HG02938 (cell line): ENCODE measurements around the gene TIMM44.
A peak's percentile ranks its signal among the peaks of the same experiment; 100 is the strongest.

ENCODE experiments used
- ATAC-seq: cut with Tn5 transposase; IDR thresholded peaks from one replicate; pipeline ENCODE4 v1.9.1; 2021; ENCODE audit warnings: mild to moderate bottlenecking, moderate library complexity; ENCODE audit not compliant: unreplicated experiment

Gene TIMM44

DNA sequence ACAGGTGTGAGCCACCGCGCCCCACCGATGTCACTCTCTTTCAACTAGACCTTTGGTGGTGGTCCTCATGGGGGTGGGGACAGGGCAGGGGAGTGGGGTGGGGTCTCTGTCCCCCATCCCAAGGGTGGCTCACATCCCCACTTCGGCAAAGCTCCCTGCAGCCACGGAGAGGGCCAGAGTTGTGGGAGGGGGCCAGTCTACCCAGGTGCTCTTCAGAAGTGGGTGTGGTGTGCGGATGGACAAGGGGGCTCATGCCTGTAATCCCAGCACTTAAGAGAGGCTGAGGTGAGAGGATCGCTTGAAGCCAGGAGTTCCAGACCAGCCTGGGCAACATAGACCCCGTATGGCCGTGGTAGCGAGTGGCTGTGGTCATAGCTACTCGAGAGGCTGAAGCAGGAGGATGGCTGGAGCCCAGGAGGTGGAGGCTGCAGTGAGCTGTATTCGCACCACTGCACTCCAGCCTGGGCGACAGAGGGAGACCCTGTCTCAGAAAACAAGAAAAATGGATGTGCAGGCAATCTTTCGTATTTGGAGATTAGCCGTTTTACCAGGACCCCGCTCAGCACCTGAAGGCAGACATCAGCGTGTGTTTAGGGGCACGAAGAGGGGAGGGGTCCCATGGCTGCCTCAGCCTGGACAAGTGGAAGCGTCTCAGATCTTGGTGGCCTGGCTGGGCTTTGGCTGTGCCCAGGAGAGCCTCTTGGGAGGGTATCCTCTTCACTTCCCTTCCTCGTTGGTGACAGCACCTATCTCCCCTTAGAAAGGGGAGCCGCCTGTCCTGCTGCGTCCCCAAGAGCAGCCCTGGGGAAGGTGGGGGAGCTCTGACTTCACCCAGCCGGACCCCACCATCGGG, 28.0 kb downstream of the TIMM44 start:
- ATAC-seq, result no peak

DNA sequence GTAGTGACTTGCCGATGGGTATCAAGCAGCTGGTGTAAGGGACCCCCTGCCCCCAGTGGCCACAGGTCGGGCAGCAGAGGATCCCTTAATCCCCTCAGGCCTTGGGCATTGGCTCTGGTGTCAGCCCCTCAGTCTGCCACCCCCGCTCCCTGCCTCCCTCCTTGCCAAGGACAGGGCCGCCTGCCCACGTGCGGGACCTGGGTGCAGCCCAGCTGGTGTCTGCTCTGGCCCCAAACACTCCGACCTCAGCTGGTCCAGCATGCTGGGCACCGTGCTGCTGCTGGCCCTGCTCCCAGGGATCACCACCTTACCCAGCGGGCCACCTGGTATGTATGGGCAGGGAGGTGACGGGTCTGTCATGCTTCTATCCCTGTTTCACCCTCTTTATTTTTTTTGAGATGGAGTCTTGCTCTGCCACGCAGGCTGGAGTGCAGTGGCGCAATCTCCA, 28.8 kb downstream of the TIMM44 start, which contains the start of gene TGFBR3L:
TSS of gene TGFBR3L (plus strand) at position 233 of the 448 bp plus-strand sequence.
- ATAC-seq, result no peak

DNA sequence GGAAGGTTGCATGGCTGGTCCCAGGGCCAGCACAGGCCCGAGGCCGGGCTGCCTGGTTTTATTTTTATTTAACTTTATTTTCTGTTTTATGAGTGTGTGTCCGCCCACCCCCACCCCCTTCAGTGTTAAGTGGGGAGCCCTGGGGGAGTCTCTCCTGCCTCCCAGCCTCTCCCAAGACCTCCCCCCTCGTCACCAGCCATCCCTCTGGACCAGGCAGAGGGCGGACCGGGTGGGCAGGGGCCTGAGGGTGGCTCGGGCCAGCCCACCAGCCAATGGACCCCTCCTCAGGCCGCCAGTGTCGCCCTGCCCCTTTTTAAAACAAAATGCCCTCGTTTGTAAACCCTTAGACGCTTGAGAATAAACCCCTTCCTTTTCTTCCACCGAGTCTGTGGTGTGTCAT, 29.4 kb downstream of the TIMM44 start:
- no peak for ATAC-seq

DNA sequence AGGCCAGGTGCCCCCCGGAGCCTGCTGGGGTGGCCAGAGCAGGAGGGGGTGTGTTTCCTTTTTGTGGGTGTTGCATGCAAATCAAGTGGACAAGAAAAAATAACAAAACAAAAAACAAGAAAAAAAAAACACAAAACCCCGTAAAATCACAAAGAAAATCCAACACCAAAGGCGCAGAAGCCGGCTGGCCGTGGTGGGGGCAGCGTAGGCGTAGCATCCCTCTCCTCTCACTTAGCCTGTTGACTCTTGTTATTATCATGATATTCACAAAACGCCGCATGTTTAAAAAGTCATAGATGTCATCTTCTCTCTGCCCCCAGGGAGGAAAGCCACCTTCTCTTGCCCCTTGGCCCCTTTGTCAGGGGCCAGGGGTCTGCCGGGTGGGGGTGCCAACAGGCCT, 29.8 kb downstream of the TIMM44 start:
- ATAC-seq, result no peak

DNA sequence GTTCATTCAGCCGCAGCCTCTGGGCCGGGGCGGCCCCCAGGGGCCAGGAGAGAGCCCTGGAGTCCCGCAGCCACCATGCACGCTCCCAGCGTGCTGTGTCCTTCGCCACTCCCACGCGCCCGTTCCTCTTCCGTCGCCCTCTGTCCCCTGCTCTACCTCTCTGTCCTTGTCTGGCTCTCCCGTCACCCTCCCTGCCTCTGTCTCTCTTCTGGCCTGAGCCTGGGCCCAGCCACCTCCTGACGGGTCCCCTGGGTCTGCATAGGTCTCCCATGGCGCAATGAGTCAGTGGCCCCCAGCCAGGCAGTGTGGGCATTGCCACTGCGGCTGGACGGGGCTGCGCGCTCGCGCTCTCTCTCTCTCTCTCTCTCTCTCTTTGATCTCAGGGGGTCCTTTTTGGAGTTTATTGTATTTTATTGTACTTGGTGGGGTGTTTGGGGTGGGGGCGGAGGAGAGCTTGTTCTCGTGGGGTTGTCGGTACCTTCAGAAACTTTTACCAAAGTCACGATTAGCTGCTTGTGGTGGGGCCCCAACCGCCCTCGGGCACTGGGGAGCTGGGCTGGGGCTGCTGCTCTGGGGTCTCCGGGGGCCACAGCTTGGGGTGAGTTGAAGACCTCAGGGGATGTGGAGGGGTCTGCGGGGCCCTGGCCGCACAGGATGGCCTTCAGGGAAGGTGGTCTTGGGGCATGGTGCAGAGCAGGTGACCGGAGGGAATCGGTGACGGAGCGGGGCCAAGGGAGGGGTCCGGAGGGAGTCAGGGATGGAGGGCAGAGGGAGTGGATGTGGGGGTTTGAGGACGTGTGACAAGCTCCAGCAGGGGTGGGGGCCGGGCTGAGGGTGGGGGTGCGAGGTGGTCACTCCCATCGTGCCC, 30.5 kb downstream of the TIMM44 start:
- ATAC-seq, result no peak

DNA sequence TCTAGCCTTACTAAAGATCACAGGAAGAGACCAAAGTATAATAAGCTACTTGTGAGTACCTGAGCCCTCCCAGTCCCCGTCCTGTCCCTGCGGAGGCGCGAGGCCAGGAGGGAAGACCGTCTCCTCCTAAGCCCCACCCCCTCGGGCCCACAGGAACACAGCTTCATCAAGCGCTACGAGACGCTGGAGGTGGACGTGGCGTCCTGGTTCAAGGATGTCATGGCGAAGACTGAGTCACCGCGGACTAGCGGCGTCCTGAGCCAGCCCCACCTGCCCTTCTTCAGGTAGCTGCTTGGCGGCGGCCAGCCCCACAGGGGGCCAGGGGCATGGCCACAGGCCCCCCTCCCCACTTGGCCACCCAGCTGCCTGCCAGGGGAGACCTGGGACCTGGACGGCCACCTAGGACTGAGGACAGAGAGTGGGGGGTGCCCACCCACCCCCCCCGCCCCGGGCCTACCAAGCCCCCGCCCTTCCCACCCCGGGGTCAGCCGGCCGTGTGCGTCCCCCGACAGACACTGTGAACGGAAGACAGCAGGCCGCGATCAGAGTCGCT, 31.2 kb downstream of the TIMM44 start:
- no peak for ATAC-seq

DNA sequence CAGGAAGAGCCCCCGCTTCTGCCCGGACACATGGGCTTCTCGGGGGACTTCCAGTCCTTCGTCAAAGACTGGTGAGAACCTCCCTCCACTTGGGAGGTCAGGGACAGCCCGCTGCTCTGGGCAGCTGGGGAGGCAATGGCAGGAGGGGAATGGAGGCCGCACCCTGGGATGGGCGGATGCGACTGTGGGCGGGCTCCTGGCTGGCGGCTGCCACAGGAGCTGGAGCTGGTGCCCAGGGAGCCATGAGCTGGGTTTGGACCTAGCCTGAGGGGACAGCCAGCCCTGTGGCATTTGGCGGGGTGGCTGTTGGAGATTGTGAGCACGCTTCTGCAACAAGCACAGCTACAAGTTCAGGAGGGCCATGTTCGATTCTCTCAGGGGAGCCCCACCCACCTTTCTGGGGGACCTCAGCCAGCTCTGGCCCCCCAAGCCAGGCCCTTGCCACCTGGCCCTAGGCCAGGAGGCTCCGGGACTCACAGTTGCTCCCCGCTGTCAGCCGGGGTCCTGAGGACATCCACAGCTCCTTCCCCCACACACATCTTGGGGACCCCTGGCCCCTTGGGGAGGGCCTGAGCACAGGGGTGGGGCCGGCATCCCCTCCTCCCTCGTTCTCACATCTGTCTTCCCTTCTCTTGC, 31.8 kb downstream of the TIMM44 start:
- ATAC-seq, result no peak

DNA sequence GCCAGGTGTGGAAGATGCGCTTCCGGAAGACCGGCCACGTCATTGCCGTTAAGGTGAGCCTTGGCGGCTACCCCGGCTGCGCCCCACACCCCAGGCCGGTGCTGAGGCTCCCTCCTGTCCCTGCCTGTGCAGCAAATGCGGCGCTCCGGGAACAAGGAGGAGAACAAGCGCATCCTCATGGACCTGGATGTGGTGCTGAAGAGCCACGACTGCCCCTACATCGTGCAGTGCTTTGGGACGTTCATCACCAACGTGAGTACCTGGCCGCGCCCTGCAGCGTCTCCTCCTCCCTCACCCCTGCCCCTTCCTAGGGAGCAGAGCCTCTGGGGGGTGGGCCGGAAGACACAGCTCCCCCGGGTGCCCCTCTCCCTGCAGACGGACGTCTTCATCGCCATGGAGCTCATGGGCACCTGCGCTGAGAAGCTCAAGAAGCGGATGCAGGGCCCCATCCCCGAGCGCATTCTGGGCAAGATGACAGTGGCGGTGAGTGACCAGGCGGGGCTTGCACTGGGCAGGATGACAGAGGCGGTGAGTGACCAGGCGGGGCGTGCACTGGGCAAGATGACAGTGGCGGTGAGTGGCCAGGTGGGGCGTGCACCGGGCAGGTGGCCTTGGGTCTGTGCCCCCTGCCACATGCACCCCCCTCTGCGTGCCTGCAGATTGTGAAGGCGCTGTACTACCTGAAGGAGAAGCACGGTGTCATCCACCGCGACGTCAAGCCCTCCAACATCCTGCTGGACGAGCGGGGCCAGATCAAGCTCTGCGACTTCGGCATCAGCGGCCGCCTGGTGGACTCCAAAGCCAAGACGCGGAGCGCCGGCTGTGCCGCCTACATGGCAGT, 32.9 kb downstream of the TIMM44 start:
- ATAC-seq, result no peak

DNA sequence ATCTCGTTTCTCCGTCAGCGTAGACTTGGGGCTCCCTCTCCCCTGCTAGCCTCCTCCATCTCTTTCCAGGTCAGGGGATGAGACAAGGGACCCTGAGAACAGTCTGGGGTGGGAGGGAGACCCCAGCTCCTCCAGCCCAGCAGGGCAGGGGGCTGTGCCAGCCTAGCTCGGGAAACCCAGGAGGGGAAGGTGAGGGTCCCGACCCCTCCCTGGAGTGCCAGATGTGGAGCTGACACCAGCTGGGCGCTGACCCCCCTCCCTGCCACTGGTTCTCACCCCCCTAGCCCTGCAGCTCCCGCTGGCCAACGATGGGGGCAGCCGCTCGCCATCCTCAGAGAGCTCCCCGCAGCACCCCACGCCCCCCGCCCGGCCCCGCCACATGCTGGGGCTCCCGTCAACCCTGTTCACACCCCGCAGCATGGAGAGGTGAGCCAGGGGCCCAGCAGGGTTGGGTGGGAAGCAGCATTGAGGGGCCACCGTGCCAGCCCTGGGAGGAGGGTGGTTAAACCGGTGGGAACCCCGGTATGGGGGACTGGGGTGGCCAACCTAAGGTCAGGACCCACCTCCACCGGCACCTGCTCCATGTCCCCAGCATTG, 33.9 kb downstream of the TIMM44 start:
- ATAC-seq, result no peak

DNA sequence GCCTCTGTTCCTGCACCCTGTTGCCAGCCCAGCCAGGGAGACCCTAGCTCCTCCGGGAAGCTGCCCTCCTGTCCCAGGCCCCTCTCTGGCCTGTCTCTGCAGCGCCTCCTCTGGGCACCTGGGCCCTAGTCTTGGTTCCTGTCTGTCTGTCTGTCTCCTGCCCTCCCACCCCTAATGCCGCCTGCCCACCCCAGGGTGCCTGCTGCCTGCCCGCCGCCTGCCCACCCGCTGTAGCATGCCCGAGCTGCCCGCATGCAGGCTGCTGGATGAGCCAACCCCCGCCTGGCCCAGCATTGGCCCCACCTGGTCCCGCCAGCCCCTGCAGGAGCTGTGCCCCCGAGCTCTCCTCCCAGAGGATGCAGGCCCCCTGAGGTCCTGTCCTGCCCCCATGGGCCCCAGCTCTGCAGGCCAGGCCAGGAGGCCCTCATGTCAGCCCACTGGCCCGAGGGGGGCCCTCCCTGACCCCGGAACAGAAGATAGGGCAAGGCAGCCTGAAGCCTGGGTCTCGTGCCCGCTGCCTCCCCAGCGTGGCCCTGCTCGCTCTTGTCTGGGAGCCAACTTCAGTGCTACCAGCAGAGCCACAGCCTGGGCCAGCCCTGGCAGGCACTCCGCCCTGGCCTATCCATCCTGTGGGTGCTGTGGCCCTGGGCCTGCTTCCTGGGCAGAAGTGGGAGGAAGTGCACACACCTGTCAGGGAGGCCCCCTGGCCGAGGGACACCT, 34.6 kb downstream of the TIMM44 start:
- no peak for ATAC-seq

DNA sequence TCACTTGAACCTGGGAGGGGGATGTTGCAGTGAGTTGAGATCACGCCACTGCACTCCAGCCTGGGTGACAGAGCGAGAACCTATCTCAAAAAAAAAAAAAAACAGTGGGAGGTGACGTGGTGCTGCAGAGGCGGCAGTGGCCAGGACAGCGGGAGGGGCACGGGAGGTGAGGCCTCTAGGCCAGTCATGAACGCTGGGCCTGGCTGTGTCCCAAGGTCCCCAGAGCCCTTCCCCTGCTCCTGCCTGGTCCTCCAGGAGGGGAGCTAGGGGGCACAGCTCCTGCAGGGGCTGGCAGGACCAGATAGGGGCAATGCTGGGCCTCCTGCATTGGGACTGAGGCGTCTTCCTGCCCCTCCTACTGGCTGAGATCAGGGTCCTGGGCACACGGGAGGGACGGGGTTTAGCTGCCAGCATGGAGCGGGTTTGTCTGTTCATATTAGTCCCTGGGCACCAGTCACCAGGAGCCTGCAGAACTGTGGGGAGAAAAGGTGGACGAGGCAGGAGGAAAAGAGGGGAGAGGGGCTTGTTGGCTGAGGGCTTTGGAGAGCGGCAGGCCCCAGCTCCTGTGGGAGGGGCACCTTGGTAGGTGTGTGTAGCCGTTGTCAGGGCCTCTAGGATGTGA, 35.3 kb downstream of the TIMM44 start:
- no peak for ATAC-seq

DNA sequence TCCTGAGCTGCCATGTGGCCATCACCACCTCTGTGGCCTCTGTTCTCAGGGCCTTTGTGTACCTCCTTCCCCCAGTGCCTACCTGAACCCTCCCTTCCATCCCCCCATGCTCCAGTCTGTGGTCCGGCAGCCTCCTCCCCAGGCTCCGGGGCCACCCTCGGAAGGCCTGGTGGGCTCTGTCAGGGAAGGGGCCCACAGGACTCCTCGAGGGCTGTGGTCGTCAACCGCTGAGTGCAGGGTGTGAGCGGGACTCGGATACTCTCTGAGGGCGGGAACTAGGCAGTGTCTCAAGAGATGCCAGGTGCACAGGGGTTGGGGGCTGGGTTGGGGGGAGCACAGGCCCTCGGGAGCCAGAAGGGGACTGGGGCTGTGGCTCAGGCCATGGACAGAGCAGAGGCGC, 35.9 kb downstream of the TIMM44 start:
- ATAC-seq, result no peak

DNA sequence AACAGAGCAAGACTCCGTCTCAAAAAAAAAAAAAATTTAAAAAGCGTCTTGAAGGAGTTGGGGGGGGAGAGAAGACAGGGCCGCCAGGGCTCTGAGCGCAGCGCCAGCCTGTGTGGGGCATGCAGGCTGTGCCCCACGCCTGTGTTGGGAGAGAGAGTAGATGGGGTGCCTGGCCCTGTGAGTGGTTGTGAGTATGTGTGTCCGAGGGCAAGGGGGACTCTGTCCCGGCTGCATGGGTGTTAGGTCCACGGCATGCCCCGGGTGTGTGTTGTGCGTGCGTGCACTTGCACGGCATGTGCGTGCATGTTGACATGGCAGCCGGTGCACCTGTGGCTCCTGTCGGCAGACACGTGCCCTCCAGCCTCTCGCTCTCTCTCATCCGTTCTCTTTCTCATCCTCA, 36.3 kb downstream of the TIMM44 start:
- no peak for ATAC-seq

DNA sequence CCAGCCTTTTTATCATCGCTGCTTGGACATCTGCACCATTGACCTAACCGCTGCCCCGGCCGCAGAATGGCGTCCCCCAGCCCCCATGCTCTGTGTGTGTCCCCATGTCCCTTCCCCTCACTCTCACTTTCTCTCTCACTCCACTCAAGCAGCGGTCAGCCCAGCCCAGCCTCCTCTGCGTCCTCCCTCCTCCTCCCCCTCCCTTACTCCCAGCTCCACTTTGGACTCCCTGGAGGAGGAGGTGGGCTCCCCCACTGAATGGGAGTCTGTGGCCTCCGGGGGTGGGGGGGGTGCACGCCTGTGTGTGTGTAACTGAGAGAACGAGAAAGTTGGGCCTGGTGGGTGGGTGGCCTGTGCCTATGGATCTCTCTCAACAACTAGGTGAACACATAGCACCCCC, 37.6 kb downstream of the TIMM44 start:
- no peak for ATAC-seq

DNA sequence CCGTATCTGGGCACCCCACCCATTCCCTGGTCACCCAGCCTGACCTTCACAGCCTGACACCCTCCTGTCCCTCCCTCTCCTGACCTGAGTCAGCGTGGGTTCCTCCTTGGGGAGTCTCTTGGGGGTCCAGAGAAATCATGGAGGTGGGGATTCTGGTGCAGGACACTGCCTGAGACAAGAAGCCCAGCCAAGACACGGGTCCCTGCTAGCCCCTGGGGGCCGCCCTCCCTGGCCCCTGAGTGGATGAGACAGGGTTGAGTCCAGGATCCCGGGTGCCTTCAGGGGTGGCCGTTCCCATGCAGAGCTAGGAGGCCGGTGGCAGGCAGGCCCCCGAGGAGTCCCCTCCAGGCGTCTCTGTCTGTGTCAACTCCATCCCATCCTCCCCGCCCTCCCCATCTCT, 38.2 kb downstream of the TIMM44 start:
- ATAC-seq, result no peak

DNA sequence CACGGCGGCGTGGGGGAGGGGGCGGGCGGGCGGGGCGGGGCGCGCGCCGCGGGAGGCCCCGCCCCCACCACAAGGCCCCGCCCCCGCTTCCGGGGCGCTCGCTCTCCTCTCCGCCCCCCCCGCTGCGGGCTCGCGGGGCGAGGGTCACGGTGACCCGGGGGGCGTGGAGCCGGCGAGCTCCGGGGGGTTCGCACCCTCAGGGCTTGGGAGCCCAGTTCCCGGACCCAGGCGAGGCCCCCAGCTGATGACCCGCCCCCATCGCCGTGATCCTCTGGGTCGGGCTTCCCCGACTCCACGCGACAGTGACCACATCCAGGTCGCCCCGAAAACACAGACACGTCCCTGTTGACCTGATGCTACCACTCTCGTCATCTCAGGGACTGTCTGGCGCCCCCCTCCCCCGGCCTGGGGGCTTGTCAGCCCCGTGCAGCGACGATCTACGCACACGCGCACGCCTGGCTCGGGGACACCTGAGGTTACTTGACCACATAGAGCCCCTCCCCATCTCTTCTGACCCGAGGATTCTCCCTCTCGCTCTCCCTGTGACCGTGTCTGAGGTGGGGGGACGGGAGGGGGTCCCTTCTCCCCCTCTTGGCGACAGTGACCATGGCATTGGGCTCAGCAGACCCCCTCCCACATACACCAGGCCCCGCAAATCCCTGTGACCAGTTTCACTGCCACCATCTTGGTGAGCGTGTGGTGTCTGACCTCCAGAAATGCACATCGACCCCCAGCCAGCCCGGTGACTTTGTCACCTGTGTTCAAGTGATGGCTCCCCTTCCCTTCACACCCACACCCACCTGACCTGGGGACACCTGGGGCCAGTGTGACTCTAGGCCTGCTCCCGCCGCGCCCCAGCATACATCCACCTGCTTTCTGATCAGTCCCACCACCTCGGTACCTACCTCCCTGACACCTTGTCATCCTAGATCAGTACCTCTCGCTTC, 39.1 kb downstream of the TIMM44 start:
- peak; percentile 30 for ATAC-seq

DNA sequence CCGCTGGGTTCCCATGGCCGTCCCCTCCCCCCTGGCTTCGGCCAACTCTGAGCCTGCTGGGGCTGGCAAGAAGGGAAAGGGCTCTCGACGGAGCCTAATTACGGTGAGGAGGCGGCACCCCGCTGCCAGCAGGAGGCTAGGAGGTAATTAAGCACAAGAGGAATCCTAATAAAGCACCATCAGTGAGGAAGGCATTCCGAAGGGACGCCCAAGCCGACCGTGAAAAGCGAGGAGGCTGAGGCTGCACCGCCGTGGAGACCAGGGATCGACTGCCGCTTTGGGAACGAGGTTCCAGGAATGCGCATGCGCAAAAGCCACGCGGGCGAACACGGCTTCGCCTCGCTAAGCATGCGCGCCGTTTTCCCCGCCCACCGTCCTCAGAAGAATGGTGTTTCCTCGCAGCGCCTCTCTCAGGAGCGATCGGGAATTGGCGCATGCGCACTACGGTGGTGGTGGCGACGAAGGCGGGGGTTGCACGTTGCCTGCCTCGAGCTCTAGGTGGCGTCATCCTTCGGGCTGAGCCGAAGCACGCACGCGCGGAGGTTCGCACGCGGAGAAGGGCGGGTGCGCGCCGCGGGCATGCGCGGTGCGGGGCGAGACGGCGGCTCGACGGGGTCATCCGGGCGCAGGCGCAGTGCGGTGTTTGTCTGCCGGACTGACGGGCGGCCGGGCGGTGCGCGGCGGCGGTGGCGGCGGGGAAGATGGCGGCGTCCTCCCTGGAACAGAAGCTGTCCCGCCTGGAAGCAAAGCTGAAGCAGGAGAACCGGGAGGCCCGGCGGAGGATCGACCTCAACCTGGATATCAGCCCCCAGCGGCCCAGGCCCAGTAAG, 40.0 kb downstream of the TIMM44 start, which contains the start of gene MAP2K7:
TSS of gene MAP2K7 (plus strand) at position 634 of the 830 bp plus-strand sequence. CDS start at position 702, 68 bp downstream.
- peak; percentile 87 for ATAC-seq
